Thymus (tissue), 11 donors: ENCODE data around the gene SLC8A3. TPM values are rescaled to one million over a fixed set of nuclear protein-coding genes. Genes with fewer than 3 reads are reported as not detected.

Source experiments
- DNase-seq, 9 donors: peaks; one replicate each; pipeline ENCODE4 v3.0.0-alpha.2; 2013; ENCODE audit warnings: low spot score in 9 of 9, low read depth in 6 of 9, missing footprints in 1 of 9
- H3K27ac ChIP-seq, 2 donors: one replicate each; pipeline ENCODE4 v1.5.1; 2013; ENCODE audit warnings: control low read depth in 1 of 2, low read depth in 1 of 2, low read length in 1 of 2, mild to moderate bottlenecking in 1 of 2, moderate library complexity in 1 of 2
- H3K27me3 ChIP-seq, 2 donors: one replicate each; pipeline ENCODE4 v1.5.1; 2013; ENCODE audit warnings: low read length in 1 of 2; ENCODE audit not compliant: control insufficient read depth in 2 of 2, insufficient read depth in 1 of 2
- H3K36me3 ChIP-seq, 2 donors: one replicate each; pipeline ENCODE4 v1.5.1; 2013; ENCODE audit warnings: low read length in 1 of 2, mild to moderate bottlenecking in 1 of 2, moderate library complexity in 1 of 2; ENCODE audit not compliant: control insufficient read depth in 2 of 2, insufficient read depth in 2 of 2
- H3K4me1 ChIP-seq, 2 donors: one replicate each; pipeline ENCODE4 v1.5.1; 2013; ENCODE audit warnings: low read length in 2 of 2; ENCODE audit not compliant: control insufficient read depth in 2 of 2, insufficient read depth in 2 of 2
- H3K4me3 ChIP-seq, 2 donors: one replicate each; pipeline ENCODE4 v1.5.1; 2013; ENCODE audit warnings: low read length in 2 of 2, control low read depth in 1 of 2, mild to moderate bottlenecking in 1 of 2
- H3K9me3 ChIP-seq, 2 donors: one replicate each; pipeline ENCODE4 v1.5.1; 2013; ENCODE audit warnings: low read length in 1 of 2, mild to moderate bottlenecking in 1 of 2; ENCODE audit not compliant: control insufficient read depth in 2 of 2, insufficient read depth in 1 of 2
- whole genome bisulfite sequencing: extraction: QIAGEN DNeasy Blood & Tissue Kit; methylation state at CpG from one replicate; pipeline ENCODE4 v1.1.7; 2013; 5-methylcytosine and 5-hydroxymethylcytosine counted together
- polyA plus RNA-seq: library from polyadenylated mRNA; stranded (reverse); fragments of 200-250 nt; gene quantifications from one replicate; pipeline ENCODE4 v1.2.3, GENCODE V29; 2013
- total RNA-seq: library from RNA; stranded (reverse); fragments of 120-200 nt; gene quantifications from one replicate; pipeline ENCODE4 v1.2.4, GENCODE V29; 2013
- donor health status: healthy.

The SLC8A3 gene
- total and polyA plus RNA-seq, 2 donors = 0.16 to 0.99 TPM

GRCh38 chr14:70156592-70156991, 32.2 kb downstream of the SLC8A3 start:
- no peaks in the 10 kb centered on the region for H3K4me1 ChIP-seq
- no peak overlapping the region for H3K4me3 ChIP-seq
- H3K9me3 ChIP-seq = no peaks in the 10 kb centered on the region
- H3K36me3 ChIP-seq = no peaks in the 10 kb centered on the region
- DNase-seq = peak in 2 of 9 donors; percentile 2
- H3K27ac ChIP-seq = no peak overlapping the region
- no peaks in the 10 kb centered on the region for H3K27me3 ChIP-seq
- 90% methylated on average over 3 of the region's 3 CpGs for WGBS

GRCh38 chr14:70152704-70153103, 36.0 kb downstream of the SLC8A3 start:
- H3K27me3 ChIP-seq = no peaks in the 10 kb centered on the region
- DNase-seq = no peak
- no peak overlapping the region for H3K27ac ChIP-seq
- H3K9me3 ChIP-seq = no peaks in the 10 kb centered on the region
- no peaks in the 10 kb centered on the region for H3K4me1 ChIP-seq
- H3K4me3 ChIP-seq = no peak overlapping the region
- no peaks in the 10 kb centered on the region for H3K36me3 ChIP-seq
- WGBS = 96% methylated on average over 4 of the region's 4 CpGs

- H3K27me3 ChIP-seq = no peaks in the 10 kb centered on the region
- no peak overlapping the region for H3K4me3 ChIP-seq
- H3K4me1 ChIP-seq = no peaks in the 10 kb centered on the region
- DNase-seq = no peak
- WGBS = 91% methylated on average over 3 of the region's 3 CpGs
- H3K27ac ChIP-seq = no peak overlapping the region
- H3K9me3 ChIP-seq = no peaks in the 10 kb centered on the region
- H3K36me3 ChIP-seq = no peaks in the 10 kb centered on the region
These were observed 36.7 kb downstream of the SLC8A3 start for GRCh38 chr14:70152081-70152480.

- H3K4me3 ChIP-seq = no peak overlapping the region
- H3K9me3 ChIP-seq = no peaks in the 10 kb centered on the region
- no peaks in the 10 kb centered on the region for H3K27me3 ChIP-seq
- H3K4me1 ChIP-seq = no peaks in the 10 kb centered on the region
- no peaks in the 10 kb centered on the region for H3K36me3 ChIP-seq
- no peak overlapping the region for H3K27ac ChIP-seq
- DNase-seq = no peak
- 80% methylated on average over 4 of the region's 4 CpGs for WGBS
These were observed 39.1 kb downstream of the SLC8A3 start for GRCh38 chr14:70149596-70150165.

- no peak overlapping the region for H3K27ac ChIP-seq
- WGBS = 84% methylated on average over 3 of the region's 3 CpGs
- no peaks in the 10 kb centered on the region for H3K36me3 ChIP-seq
- H3K27me3 ChIP-seq = no peaks in the 10 kb centered on the region
- no peaks in the 10 kb centered on the region for H3K9me3 ChIP-seq
- H3K4me1 ChIP-seq = no peaks in the 10 kb centered on the region
- no peak for DNase-seq
- no peak overlapping the region for H3K4me3 ChIP-seq
These were observed 39.7 kb downstream of the SLC8A3 start for GRCh38 chr14:70148911-70149595.

GRCh38 chr14:70148351-70148750, 40.4 kb downstream of the SLC8A3 start:
- Histone ChIP-seq H3K4me1 (no peaks in the 10 kb centered on the region), H3K36me3 (no peaks in the 10 kb centered on the region), H3K4me3 (no peak overlapping the region), H3K27ac (no peak overlapping the region), H3K27me3 (no peaks in the 10 kb centered on the region), H3K9me3 (no peaks in the 10 kb centered on the region)
- no peak for DNase-seq
- WGBS = 85% methylated on average over 3 of the region's 3 CpGs

GRCh38 chr14:70144046-70144445, 44.7 kb downstream of the SLC8A3 start:
- Histone ChIP-seq H3K9me3 (no peaks in the 10 kb centered on the region), H3K4me3 (no peak overlapping the region), H3K4me1 (no peaks in the 10 kb centered on the region), H3K27ac (no peak overlapping the region), H3K27me3 (no peaks in the 10 kb centered on the region), H3K36me3 (no peaks in the 10 kb centered on the region)
- WGBS = 91% methylated on average over 6 of the region's 6 CpGs
- DNase-seq = no peak

GRCh38 chr14:70143306-70143705, 45.4 kb downstream of the SLC8A3 start:
- H3K27ac ChIP-seq = no peak overlapping the region
- H3K4me3 ChIP-seq = no peak overlapping the region
- no peak for DNase-seq
- H3K36me3 ChIP-seq = no peaks in the 10 kb centered on the region
- no peaks in the 10 kb centered on the region for H3K4me1 ChIP-seq
- no peaks in the 10 kb centered on the region for H3K9me3 ChIP-seq
- 92% methylated on average over 5 of the region's 5 CpGs for WGBS
- H3K27me3 ChIP-seq = no peaks in the 10 kb centered on the region

GRCh38 chr14:70140614-70141013, 48.1 kb downstream of the SLC8A3 start:
- Histone ChIP-seq H3K36me3 (no peaks in the 10 kb centered on the region), H3K27me3 (no peaks in the 10 kb centered on the region), H3K9me3 (no peaks in the 10 kb centered on the region), H3K4me3 (no peak overlapping the region), H3K27ac (no peak overlapping the region), H3K4me1 (no peaks in the 10 kb centered on the region)
- 62% methylated on average over 1 of the region's 1 CpG for WGBS
- DNase-seq = no peak
